ENCODE results near the gene PLCH1. TPM values are rescaled to one million over a fixed set of nuclear protein-coding genes. Genes with fewer than 3 reads are reported as not detected.

PLCH1 gene
- total and polyA plus RNA-seq, 2 experiments from 2014 or later, result 2.7 to 6.2 TPM

GRCh38 chr3:155335724-155336354 lies 409.0 kb downstream of the PLCH1 start:
- H3K4me1 ChIP-seq (ENCODE audit: low read depth), result no peaks in the 10 kb centered on the region
- H3K9me3 ChIP-seq (ENCODE audit: low read depth), result no peaks in the 10 kb centered on the region
- no peak for DNase-seq (ENCODE audit: low read depth in 1 of 2, low spot score in 1 of 2)
- TF ChIP-seq CTCF (IDR thresholded peaks at IDR 0.05; ENCODE audit: low read depth, low read length), result no peak
- H3K36me3 ChIP-seq, result no peaks in the 10 kb centered on the region
- H3K4me3 ChIP-seq, result no peak overlapping the region
- H3K27me3 ChIP-seq, result no peaks in the 10 kb centered on the region
- H3K27ac ChIP-seq, result no peak overlapping the region

DNA sequence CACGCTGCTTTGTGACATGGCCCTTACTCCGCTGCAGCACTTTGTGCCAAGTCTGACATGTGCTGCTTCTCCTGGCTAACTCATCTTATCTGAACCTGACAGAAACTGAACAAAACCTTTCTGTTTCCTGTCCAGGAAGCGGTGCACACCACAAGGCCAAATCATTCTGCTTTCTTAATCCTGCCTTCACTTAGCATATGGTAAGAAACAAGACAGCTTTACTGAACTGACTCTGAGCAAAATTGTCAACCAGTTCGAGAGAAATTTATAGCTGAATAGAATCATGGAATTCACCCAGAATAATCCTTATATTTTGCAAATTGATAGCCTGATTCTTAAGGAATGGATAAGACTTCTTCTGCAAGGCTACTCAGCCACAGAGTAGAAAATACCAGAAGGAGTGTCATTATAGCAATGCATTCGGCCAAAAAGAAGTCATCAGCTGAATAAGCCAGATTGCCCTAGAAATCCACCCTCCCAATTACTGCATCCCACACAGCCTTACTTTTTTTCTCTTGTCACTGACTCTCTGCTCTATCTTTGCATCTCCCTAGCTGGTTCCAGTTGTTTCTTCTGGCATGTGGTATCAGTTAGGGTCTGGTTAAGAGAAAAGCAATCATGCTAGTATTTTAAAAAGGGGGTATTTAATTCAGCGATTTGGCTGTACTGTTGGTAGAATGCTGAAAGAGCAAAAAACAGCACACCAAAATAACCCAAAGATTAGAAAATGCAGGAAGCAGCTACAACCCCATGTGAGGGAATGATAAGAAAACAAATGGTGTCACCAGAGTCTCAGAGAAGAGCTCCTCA lies 409.8 kb downstream of the PLCH1 start:
- DNase-seq (ENCODE audit: low read depth in 1 of 2, low spot score in 1 of 2), result peak in 1 of 2 donors; percentile 73
- Histone ChIP-seq H3K27me3 (no peaks in the 10 kb centered on the region), H3K9me3 (ENCODE audit: low read depth) (no peaks in the 10 kb centered on the region), H3K27ac (no peak overlapping the region), H3K36me3 (no peaks in the 10 kb centered on the region), H3K4me3 (no peak overlapping the region), H3K4me1 (ENCODE audit: low read depth) (no peaks in the 10 kb centered on the region)
- no peak for TF ChIP-seq CTCF (IDR thresholded peaks at IDR 0.05; ENCODE audit: low read depth, low read length)

- Histone ChIP-seq H3K27ac (no peak overlapping the region), H3K4me3 (no peak overlapping the region), H3K9me3 (ENCODE audit: low read depth) (no peaks in the 10 kb centered on the region), H3K27me3 (no peaks in the 10 kb centered on the region), H3K36me3 (no peaks in the 10 kb centered on the region), H3K4me1 (ENCODE audit: low read depth) (no peaks in the 10 kb centered on the region)
- DNase-seq (ENCODE audit: low read depth in 1 of 2, low spot score in 1 of 2), result no peak
- no peak for TF ChIP-seq CTCF (IDR thresholded peaks at IDR 0.05; ENCODE audit: low read depth, low read length)
These were observed 410.5 kb downstream of the PLCH1 start for GRCh38 chr3:155334215-155334913.

- TF ChIP-seq CTCF (IDR thresholded peaks at IDR 0.05; ENCODE audit: low read depth, low read length), result no peak
- Histone ChIP-seq H3K4me3 (no peak overlapping the region), H3K36me3 (no peaks in the 10 kb centered on the region), H3K27me3 (no peaks in the 10 kb centered on the region), H3K4me1 (ENCODE audit: low read depth) (no peaks in the 10 kb centered on the region), H3K27ac (no peak overlapping the region), H3K9me3 (ENCODE audit: low read depth) (no peaks in the 10 kb centered on the region)
- DNase-seq (ENCODE audit: low read depth in 1 of 2, low spot score in 1 of 2), result no peak
These were observed 412.2 kb downstream of the PLCH1 start for GRCh38 chr3:155332716-155333115.

DNA sequence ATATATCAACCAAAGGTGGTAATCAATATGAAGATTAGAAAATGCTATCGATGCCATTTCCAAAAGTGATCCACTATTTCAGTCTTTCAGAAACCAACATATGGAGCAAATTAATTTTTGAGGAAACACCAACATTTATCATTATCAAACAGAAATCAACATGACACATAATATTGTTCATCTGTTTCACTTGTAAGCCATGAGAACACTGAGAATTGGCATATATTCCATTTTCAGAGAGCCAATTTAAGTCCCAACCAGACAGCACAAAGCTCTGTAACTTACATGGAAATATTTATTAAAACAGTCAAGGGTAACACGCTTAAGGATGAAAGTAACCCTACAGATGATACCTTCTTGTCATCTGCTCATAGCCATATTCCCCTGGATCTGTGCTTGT lies 413.8 kb downstream of the PLCH1 start:
- TF ChIP-seq CTCF (IDR thresholded peaks at IDR 0.05; ENCODE audit: low read depth, low read length), result no peak
- Histone ChIP-seq H3K27me3 (no peaks in the 10 kb centered on the region), H3K9me3 (ENCODE audit: low read depth) (no peaks in the 10 kb centered on the region), H3K4me3 (no peak overlapping the region), H3K27ac (no peak overlapping the region), H3K4me1 (ENCODE audit: low read depth) (no peaks in the 10 kb centered on the region), H3K36me3 (no peaks in the 10 kb centered on the region)
- no peak for DNase-seq (ENCODE audit: low read depth in 1 of 2, low spot score in 1 of 2)
